ENCODE data around the gene CSRP1.
A peak's percentile ranks its signal among the peaks of the same experiment; 100 is the strongest.

CSRP1 gene

GRCh38 chr1:201436393-201436792 lies 70.5 kb downstream of the CSRP1 start:
- peak; percentile 32 for TF ChIP-seq CTCF (IDR thresholded peaks at IDR 0.05; ENCODE audit: low read depth, low read length)
- DNase-seq (ENCODE audit: low read depth, low spot score): no peak
- H3K4me3 ChIP-seq (ENCODE audit: low read depth, low read length): no peak overlapping the region
- in situ Hi-C loops (cut with HindIII; ENCODE audit: low sequenced_read_pairs): no loop called here

- TF ChIP-seq CTCF (IDR thresholded peaks at IDR 0.05; ENCODE audit: low read depth, low read length): no peak
- in situ Hi-C loops (cut with HindIII; ENCODE audit: low sequenced_read_pairs): no loop called here
- no peak overlapping the region for H3K4me3 ChIP-seq (ENCODE audit: low read depth, low read length)
- DNase-seq (ENCODE audit: low read depth, low spot score): no peak
Measured at GRCh38 chr1:201434266-201434665, 72.7 kb downstream of the CSRP1 start.

- H3K4me3 ChIP-seq (ENCODE audit: low read depth, low read length): no peak overlapping the region
- in situ Hi-C loops (cut with HindIII; ENCODE audit: low sequenced_read_pairs): no loop called here
- DNase-seq (ENCODE audit: low read depth, low spot score): no peak
- no peak for TF ChIP-seq CTCF (IDR thresholded peaks at IDR 0.05; ENCODE audit: low read depth, low read length)
Measured at GRCh38 chr1:201433609-201434008, 73.3 kb downstream of the CSRP1 start.
